ENCODE results near the gene PSMB10.

DNA sequence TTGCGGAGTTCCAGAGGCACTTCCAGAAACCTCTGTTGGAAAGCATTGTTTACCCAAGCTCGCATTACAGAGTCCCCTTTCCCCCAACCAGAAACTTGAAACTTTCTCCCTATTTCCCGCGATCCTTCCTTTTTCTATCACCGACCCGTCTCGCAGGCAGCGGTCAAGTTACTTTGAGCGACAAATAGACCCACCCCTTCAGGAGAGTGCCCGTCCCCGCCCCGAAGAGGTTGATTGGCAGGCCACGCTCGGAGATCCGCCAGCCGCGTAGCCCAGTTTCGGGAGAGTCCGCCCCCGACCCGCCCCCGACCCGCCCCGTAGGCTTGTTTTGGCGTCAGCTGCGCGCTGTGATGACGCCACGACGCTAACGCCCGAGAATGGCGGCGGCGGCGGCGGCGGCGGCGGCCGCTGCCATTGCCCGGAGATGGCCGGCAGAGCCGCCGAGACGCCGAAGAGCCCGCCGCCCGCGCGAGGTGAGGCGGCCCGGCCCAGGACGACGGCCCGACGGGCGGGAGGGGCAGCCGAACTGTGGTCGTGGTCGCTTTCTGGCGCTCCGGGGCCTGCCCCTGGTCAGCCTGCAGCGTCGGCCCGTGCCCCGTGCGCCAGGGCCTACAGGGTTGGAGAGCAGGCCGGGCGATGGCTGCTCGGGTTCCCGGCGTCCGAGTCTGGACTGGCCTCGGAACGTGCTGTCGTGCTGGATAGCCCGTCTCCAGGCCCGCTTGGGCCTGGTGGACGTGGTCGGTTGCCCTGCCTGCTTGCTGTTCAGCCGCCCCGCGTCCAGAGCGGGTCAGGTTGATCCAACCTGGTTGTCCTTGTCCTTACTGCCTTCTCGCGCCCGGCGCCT is 43.5 kb downstream of the PSMB10 start, which contains the start of gene PSKH1:
- TF ChIP-seq, protein P1, sequence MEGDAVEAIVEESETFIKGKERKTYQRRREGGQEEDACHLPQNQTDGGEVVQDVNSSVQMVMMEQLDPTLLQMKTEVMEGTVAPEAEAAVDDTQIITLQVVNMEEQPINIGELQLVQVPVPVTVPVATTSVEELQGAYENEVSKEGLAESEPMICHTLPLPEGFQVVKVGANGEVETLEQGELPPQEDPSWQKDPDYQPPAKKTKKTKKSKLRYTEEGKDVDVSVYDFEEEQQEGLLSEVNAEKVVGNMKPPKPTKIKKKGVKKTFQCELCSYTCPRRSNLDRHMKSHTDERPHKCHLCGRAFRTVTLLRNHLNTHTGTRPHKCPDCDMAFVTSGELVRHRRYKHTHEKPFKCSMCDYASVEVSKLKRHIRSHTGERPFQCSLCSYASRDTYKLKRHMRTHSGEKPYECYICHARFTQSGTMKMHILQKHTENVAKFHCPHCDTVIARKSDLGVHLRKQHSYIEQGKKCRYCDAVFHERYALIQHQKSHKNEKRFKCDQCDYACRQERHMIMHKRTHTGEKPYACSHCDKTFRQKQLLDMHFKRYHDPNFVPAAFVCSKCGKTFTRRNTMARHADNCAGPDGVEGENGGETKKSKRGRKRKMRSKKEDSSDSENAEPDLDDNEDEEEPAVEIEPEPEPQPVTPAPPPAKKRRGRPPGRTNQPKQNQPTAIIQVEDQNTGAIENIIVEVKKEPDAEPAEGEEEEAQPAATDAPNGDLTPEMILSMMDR (IDR thresholded peaks at IDR 0.05) = peak in 1 of 6 experiments; percentile 8
- TF ChIP-seq POLR2A (IDR thresholded peaks at IDR 0.05) = peak; percentile 43 to 86
